HL-60 (cell line): Measurements from ENCODE around the gene LGI2.

Experiments used
- GABPA ChIP-seq: IDR thresholded peaks from 2 replicates; pipeline ENCODE4 v1.6.1; 2012; ENCODE audit warnings: low read depth
- POLR2AphosphoS5 ChIP-seq: IDR thresholded peaks from 2 replicates; pipeline ENCODE4 v1.6.1; 2012; ENCODE audit warnings: low read depth
- TF ChIP-seq, protein P1 (sequence below): IDR thresholded peaks from one replicate; pipeline ENCODE4 v1.5.1; 2011; ENCODE audit warnings: low read length, control low read depth, inconsistent platforms; ENCODE audit not compliant: insufficient read depth
- TF ChIP-seq, protein P2 (sequence below): IDR thresholded peaks from 2 replicates; pipeline ENCODE4 v1.6.1; 2012; ENCODE audit warnings: low read depth; ENCODE audit not compliant: insufficient replicate concordance

GRCh38 chr4:25013756-25014661 is 16.7 kb downstream of the LGI2 start:
- TF ChIP-seq, protein P1, sequence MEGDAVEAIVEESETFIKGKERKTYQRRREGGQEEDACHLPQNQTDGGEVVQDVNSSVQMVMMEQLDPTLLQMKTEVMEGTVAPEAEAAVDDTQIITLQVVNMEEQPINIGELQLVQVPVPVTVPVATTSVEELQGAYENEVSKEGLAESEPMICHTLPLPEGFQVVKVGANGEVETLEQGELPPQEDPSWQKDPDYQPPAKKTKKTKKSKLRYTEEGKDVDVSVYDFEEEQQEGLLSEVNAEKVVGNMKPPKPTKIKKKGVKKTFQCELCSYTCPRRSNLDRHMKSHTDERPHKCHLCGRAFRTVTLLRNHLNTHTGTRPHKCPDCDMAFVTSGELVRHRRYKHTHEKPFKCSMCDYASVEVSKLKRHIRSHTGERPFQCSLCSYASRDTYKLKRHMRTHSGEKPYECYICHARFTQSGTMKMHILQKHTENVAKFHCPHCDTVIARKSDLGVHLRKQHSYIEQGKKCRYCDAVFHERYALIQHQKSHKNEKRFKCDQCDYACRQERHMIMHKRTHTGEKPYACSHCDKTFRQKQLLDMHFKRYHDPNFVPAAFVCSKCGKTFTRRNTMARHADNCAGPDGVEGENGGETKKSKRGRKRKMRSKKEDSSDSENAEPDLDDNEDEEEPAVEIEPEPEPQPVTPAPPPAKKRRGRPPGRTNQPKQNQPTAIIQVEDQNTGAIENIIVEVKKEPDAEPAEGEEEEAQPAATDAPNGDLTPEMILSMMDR: no peak
- no peak for TF ChIP-seq POLR2AphosphoS5
- no peak for TF ChIP-seq GABPA
- TF ChIP-seq, protein P2, sequence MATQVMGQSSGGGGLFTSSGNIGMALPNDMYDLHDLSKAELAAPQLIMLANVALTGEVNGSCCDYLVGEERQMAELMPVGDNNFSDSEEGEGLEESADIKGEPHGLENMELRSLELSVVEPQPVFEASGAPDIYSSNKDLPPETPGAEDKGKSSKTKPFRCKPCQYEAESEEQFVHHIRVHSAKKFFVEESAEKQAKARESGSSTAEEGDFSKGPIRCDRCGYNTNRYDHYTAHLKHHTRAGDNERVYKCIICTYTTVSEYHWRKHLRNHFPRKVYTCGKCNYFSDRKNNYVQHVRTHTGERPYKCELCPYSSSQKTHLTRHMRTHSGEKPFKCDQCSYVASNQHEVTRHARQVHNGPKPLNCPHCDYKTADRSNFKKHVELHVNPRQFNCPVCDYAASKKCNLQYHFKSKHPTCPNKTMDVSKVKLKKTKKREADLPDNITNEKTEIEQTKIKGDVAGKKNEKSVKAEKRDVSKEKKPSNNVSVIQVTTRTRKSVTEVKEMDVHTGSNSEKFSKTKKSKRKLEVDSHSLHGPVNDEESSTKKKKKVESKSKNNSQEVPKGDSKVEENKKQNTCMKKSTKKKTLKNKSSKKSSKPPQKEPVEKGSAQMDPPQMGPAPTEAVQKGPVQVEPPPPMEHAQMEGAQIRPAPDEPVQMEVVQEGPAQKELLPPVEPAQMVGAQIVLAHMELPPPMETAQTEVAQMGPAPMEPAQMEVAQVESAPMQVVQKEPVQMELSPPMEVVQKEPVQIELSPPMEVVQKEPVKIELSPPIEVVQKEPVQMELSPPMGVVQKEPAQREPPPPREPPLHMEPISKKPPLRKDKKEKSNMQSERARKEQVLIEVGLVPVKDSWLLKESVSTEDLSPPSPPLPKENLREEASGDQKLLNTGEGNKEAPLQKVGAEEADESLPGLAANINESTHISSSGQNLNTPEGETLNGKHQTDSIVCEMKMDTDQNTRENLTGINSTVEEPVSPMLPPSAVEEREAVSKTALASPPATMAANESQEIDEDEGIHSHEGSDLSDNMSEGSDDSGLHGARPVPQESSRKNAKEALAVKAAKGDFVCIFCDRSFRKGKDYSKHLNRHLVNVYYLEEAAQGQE: no peak
